Loucy (cell line): ENCODE results near the gene PPEF1.

ENCODE experiments used
- H2AFZ ChIP-seq: fragments of 200-600 bp; sonication (generic); 2 replicates; pipeline ENCODE4 v1.6.0; 2016; ENCODE audit warnings: antibody characterized with exemption, mild to moderate bottlenecking, low read length, moderate library complexity
- H3F3A ChIP-seq: fragments of 200-600 bp; 2 replicates; pipeline ENCODE4 v1.6.0; 2016; ENCODE audit warnings: antibody characterized with exemption, low read depth, mild to moderate bottlenecking
- H3K27me3 ChIP-seq: fragments of 200-600 bp; sonication (generic); 2 replicates; pipeline ENCODE4 v1.6.1; 2014; ENCODE audit warnings: low read length, mild to moderate bottlenecking; ENCODE audit not compliant: insufficient read depth, poor library complexity, severe bottlenecking
- H3K36me3 ChIP-seq: fragments of 200-600 bp; sonication (generic); 2 replicates; pipeline ENCODE4 v1.6.1; 2016; ENCODE audit warnings: low read length; ENCODE audit not compliant: insufficient read depth
- H3K4me1 ChIP-seq: fragments of 200-600 bp; sonication (generic); 2 replicates; pipeline ENCODE4 v1.5.1; 2014; ENCODE audit warnings: low read length, mild to moderate bottlenecking; ENCODE audit not compliant: insufficient read depth, poor library complexity, severe bottlenecking
- H3K4me2 ChIP-seq: fragments of 200-600 bp; sonication (generic); 2 replicates; pipeline ENCODE4 v1.6.0; 2014; ENCODE audit warnings: antibody characterized with exemption, low read length, low read depth, mild to moderate bottlenecking; ENCODE audit not compliant: poor library complexity, severe bottlenecking
- H3K4me3 ChIP-seq: fragments of 200-600 bp; sonication (generic); 2 replicates; pipeline ENCODE4 v1.5.1; 2014; ENCODE audit warnings: low read length, mild to moderate bottlenecking, mixed read lengths; ENCODE audit not compliant: poor library complexity, severe bottlenecking
- H3K79me2 ChIP-seq: fragments of 200-600 bp; sonication (generic); 2 replicates; pipeline ENCODE4 v1.6.1; 2014; ENCODE audit warnings: low read length; ENCODE audit not compliant: insufficient read depth
- H3K9ac ChIP-seq: fragments of 200-600 bp; sonication (generic); 2 replicates; pipeline ENCODE4 v1.6.0; 2014; ENCODE audit warnings: mild to moderate bottlenecking, low read depth, low read length, moderate library complexity; ENCODE audit not compliant: poor library complexity, severe bottlenecking
- H3K9me2 ChIP-seq: fragments of 200-600 bp; sonication (generic); replicated peaks from 2 replicates; pipeline ENCODE4 v1.6.1; 2016; ENCODE audit warnings: low read depth, low read length, mixed read lengths
- H3K9me3 ChIP-seq: fragments of 200-600 bp; sonication (generic); 2 replicates; pipeline ENCODE4 v1.6.1; 2014; ENCODE audit warnings: mild to moderate bottlenecking, antibody characterized with exemption, low read length, low read depth; ENCODE audit not compliant: insufficient read depth
- H4K20me1 ChIP-seq: fragments of 200-600 bp; sonication (generic); 2 replicates; pipeline ENCODE4 v1.6.0; 2014; ENCODE audit warnings: antibody characterized with exemption, low read length, mild to moderate bottlenecking; ENCODE audit not compliant: insufficient read depth, poor library complexity, severe bottlenecking
- CTCF ChIP-seq: fragments of 200-600 bp; sonication (generic); conservative IDR thresholded peaks from 2 replicates; pipeline ENCODE4 v1.5.1; 2014; ENCODE audit warnings: mild to moderate bottlenecking, antibody characterized with exemption, low read length
- EZH2phosphoT487 ChIP-seq: fragments of 200-600 bp; IDR thresholded peaks from 2 replicates; pipeline ENCODE4 v1.6.1; 2018; ENCODE audit warnings: antibody characterized with exemption, mild to moderate bottlenecking, moderate library complexity, borderline replicate concordance

The PPEF1 gene

DNA sequence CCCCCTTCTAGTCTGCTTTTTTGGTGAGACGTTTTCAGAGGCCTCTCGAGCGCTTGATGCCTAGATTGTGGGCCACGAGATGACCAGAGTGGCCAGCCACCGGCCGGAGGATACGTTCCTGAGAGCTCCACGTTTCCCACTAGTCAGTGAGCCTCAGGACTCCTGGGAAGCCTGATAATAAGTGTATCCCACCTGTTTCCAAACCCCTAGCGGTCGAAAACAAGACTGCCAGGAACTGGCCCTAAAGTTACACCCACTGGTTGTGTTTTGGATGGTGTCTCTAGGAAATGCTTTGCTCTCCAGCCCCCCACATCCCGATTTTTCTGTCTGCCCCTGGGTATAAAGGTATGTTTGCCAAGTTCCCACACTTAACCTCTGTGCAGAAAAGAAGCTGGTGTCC lies 31.0 kb upstream of the PPEF1 start:
- TF ChIP-seq CTCF (no peak), EZH2phosphoT487 (no peak)
- Histone ChIP-seq H3K9ac (no peak overlapping the region), H3K27me3 (no peaks in the 10 kb centered on the region), H2AFZ (no peak overlapping the region), H3K9me3 (no peaks in the 10 kb centered on the region), H3F3A (no peaks in the 10 kb centered on the region), H3K4me2 (peak overlapping the region; percentile 74), H4K20me1 (no peaks in the 10 kb centered on the region), H3K36me3 (no peaks in the 10 kb centered on the region), H3K79me2 (no peaks in the 10 kb centered on the region), H3K4me1 (no peaks in the 10 kb centered on the region), H3K4me3 (no peak overlapping the region), H3K9me2 (no peaks in the 10 kb centered on the region)

- no peak overlapping the region for H2AFZ ChIP-seq
- no peaks in the 10 kb centered on the region for H3F3A ChIP-seq
- H3K27me3 ChIP-seq = no peaks in the 10 kb centered on the region
- no peak for TF ChIP-seq EZH2phosphoT487
- TF ChIP-seq CTCF = no peak
- H3K4me2 ChIP-seq = no peak overlapping the region
- no peaks in the 10 kb centered on the region for H3K36me3 ChIP-seq
- no peak overlapping the region for H3K9ac ChIP-seq
- no peaks in the 10 kb centered on the region for H4K20me1 ChIP-seq
- H3K9me3 ChIP-seq = no peaks in the 10 kb centered on the region
- no peaks in the 10 kb centered on the region for H3K9me2 ChIP-seq
- H3K79me2 ChIP-seq = no peaks in the 10 kb centered on the region
- H3K4me3 ChIP-seq = no peak overlapping the region
- H3K4me1 ChIP-seq = no peaks in the 10 kb centered on the region
Measured at GRCh38 chrX:18677161-18677869, 30.1 kb upstream of the PPEF1 start.

DNA sequence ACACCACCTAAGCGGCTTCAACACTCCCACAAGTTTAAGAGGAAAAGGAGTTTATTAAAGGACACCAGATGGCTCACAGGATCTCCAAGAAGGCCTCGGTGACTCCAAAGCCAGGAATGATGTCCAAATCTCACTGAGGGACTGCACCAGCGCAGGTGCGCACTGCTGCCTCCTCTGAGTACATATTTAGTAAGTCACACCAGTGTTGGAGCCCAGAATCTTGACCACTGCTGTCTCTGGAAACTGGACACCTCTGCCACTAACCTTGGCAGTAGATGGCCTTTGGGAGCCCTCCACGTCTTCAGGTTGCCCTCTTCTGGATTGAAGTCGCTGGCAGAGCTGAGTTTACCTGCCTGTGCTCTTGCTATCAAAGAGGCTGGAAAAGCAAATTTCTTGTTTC lies 25.4 kb upstream of the PPEF1 start:
- no peaks in the 10 kb centered on the region for H3K4me1 ChIP-seq
- H3K79me2 ChIP-seq = no peaks in the 10 kb centered on the region
- no peaks in the 10 kb centered on the region for H3K9me3 ChIP-seq
- H3K9me2 ChIP-seq = no peaks in the 10 kb centered on the region
- no peak overlapping the region for H3K4me2 ChIP-seq
- H2AFZ ChIP-seq = no peak overlapping the region
- no peaks in the 10 kb centered on the region for H3K27me3 ChIP-seq
- no peaks in the 10 kb centered on the region for H3K36me3 ChIP-seq
- H3K9ac ChIP-seq = no peak overlapping the region
- no peak for TF ChIP-seq CTCF
- no peak for TF ChIP-seq EZH2phosphoT487
- H3K4me3 ChIP-seq = no peak overlapping the region
- H4K20me1 ChIP-seq = no peaks in the 10 kb centered on the region
- H3F3A ChIP-seq = no peaks in the 10 kb centered on the region
